ENCODE results near the gene CXXC1.

GRCh38 chr18:50307400-50307737 lies 19.9 kb upstream of the CXXC1 start:
- TF ChIP-seq CTCF (conservative IDR thresholded peaks at IDR 0.05; ENCODE audit: low read length) = no peak
- no peak for TF ChIP-seq EZH2phosphoT487 (IDR thresholded peaks at IDR 0.05; ENCODE audit: borderline replicate concordance, low read depth, low read length)

Data from OCI-LY7 (cell line).